GM18499 (cell line): ENCODE results near the gene PPP1R9B.

Experiments used
- ATAC-seq: cut with Tn5 transposase; IDR thresholded peaks from one replicate; pipeline ENCODE4 v1.9.1; 2021; ENCODE audit warnings: moderate number of reproducible peaks; ENCODE audit not compliant: insufficient read depth, unreplicated experiment

Gene PPP1R9B

DNA sequence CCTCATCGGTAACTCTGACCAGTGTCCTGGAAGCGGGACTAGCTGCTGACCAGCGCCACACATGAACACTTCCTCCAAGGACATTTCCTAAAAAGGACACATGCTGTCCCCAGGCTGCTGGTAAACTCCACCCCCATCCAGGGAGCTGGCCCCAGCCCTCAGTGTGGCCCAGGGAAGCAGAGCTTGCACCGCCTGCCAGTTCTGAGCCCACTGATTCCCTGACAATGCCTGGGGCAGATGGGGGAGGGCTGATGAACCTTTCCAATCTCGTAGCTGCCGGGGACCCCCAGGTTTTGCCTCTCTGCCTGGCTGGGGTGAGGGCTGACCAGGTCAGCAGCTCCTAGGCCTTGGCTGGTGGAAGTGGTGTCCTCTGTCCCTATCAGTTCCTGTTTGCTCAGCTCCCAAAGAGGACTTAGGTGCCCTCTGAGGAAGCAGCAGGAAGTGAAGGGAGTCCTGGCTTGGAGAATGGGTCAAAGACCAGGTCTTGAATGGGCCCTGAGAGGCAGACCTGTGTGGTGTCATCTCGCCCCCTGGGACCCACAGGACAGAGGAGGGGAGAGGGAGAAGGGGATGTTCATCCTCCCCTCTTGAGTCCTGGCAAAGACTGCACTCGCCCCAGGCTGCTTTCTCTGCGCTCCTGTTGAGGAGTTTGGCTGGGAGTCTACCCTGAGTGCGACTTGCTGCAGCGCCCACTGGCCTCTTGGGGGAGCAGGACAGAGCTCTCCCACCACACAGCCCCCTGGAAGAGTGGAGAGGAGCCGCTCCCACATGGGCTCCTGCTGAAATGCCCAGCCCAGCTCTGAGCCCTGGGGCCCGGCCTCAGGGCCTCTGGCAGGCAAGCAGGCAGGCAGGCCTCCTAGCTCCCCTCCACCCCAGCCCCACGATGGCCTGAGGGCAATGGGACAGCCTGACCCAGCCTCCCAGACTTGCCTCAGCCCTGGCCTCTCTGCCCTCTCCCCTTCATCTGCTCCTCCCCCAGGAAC is 38.5 kb downstream of the PPP1R9B start:
- ATAC-seq: no peak

DNA sequence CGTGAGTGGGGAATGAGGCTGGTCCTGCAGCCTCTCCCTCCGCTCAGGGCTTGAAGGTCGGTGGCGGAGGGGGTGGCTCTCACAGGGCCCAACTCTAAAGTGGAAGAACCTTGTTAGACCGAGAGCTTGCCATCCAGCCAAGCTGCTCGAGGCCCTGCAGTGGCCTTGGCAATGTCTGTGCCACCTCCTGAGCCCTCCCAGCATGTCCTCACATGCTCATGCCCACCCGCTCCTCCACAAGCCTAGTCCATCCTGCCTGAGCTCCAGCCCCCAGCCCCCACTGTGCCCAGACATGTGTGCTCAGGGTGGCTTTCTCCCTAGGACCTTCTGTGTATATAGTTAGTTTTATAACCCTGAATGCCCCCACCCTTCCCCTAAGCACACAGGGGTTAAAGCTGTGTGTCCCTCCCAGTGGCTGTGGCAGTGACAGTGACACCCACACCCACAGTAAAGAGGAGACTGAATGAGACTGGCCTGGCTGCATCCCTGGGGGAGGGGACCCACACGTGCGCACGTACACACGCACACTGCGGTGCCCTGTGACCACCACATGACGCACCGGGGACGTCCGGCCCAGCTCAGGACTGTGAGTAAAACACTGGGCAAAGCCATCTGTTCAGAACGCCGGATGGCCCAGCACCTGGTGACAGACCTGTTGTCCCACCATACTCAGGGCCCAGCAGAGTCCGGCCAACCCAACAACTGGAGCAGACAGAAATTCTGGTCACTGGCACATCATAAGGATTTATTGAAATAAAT is 39.7 kb downstream of the PPP1R9B start:
- ATAC-seq: no peak

DNA sequence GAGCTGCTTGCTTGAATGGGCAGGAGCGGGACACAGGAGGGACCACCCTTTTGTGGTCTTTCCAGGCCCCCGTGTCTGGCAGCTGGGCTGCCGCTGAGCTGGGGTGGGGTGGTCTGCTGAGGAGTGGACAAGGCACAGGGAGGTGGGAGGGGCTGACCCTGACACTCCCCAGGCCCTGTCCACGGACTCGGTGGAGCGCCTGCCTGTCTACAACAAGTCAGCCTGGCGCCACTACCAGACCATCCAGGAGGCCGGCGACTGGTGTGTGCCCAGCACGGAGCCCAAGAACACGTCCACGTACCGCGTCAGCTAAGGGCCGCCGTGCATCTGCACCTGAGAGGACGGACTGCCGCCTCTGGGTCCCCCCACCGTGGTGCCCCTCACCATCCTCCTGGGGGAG is 40.7 kb downstream of the PPP1R9B start:
- no peak for ATAC-seq

DNA sequence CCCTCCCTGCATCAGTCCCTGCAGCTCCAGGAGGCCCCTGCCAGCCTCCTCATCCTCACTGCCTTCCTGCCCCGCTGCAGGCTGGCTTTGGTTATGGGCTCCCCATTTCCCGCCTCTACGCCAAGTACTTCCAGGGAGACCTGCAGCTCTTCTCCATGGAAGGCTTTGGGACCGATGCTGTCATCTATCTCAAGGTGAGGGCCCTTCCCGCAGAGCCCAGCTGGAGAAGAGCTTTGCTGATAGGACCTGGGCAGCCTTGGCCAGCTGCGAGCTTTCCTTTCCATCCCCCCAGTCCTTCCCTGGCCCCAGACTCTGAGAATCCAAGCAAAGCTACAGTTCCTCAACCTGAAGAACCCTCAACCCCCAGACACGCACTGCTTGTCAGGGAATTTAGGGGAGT is 41.3 kb downstream of the PPP1R9B start:
- ATAC-seq: no peak

DNA sequence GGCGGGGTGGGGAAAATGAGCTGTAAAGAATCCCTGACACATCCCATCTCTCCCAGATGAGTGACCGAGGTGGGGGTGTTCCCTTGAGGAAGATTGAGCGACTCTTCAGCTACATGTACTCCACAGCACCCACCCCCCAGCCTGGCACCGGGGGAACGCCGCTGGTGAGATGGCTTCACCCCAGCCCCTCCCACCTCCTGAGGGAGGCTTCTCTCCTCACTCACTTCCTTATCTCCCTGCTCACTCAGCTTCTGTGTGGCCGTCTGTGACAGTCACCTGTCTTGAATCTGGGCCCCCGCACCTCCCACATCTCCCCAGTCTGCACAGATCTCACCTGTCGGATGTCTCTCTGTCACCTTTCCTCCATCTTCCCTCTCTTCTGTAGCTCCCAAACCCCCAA is 41.9 kb downstream of the PPP1R9B start:
- ATAC-seq: no peak

DNA sequence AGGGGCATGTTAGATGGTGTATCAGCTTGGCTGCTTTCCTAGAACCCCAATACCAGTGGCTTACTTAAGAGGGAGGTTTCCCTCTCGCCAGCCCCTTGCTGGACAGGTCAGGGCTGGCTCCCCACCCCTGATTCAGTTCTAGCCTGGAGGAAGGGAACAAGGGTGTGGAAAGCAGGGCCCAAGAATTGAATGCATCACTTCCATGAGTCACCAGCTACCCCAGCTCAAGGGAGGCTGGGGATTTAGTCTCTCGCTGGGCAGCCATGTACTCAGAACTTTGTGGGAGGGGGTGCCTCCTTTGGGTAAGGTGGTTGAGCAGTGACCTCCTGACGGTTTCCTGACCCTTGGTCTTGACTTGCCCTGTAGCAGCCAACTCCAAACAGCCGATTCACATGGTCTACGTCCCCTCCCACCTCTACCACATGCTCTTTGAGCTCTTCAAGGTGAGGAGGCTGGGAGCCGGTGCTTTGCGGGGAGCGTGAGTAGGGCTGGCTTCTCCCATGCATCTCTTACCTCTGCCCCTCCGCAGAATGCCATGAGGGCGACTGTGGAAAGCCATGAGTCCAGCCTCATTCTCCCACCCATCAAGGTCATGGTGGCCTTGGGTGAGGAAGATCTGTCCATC is 42.6 kb downstream of the PPP1R9B start:
- ATAC-seq: no peak

DNA sequence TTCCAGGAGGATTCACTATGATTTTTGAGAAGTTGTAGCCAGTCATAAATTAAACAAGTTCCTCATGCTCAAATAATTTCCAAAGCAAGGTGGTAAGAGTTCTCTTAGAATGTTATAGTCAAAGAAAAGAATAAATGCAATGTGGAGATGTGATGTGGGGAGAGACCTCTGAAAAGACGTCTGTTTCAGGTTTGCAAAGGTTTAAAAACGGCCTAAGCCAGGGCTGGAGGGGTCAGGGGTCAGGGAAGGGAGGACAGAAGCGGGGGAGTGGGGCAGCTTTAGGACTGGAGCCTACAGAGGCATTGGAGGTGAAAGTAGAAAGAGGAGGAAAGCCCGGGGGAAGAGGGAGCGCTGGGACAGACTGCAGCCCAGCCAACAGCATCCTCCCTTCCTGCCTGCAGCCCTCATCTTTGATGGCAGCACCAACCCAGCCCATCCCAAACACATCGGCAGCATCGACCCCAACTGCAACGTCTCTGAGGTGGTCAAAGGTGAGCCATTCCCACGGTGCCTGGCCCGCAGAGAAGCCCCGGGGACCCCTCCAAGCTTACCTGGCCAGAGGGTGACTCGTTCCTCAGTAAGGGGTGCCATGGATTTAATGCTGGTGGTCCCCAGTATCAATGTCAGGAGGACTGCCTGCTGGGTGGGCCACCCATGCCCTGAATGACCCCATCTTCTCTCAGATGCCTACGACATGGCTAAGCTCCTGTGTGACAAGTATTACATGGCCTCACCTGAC is 43.9 kb downstream of the PPP1R9B start:
- no peak for ATAC-seq

DNA sequence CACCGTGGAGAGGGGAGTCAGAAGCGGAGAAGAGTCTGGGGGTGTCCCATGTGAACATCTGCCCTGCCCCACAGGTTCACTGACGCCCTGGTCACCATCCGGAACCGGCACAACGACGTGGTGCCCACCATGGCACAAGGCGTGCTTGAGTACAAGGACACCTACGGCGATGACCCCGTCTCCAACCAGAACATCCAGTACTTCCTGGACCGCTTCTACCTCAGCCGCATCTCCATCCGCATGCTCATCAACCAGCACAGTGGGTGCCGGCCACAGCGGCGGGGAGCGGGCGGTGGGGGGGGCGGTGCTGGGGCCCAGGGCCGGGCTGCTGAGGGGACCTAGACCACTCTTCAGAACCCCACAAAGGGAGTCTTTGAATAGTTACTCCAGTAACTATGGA is 44.7 kb downstream of the PPP1R9B start:
- no peak for ATAC-seq

DNA sequence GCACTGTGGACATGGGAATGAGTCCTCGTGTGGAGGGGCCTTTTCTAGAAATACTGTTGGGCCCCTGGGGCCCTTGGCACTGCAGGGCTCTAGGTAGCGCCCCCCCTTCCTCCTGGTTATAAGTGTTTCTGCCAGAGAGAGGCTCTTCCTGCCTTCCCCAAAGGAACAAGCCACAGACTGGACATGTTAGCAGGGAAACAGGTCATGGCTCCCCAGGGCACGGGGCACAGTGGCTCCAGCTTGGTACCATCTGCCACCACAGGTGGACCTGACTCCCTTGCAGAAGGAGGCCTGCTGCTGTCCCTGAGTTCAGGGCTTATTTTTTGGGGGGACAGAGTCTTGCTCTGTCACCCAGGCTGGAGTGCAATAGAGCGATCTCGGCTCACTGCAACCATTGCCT is 46.5 kb downstream of the PPP1R9B start:
- ATAC-seq: no peak

DNA sequence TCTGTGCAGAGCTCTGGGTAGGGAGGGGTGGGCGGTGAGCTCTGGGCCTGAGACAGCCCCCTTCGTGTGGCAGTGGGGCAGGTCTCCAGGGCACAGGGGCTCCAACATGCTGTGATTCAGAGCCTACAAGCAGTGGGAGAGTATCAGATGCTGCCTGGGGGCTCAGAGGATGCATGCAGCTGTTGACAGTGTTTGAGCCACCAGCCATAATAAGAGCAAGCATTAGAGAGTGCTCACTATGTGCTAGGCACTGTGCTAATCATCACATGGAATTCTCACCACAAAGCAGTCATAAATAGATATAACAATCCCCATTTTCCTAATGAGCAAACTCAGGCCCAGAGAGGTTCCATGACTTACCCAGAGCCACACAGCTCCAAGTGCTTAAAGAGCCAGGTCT is 47.2 kb downstream of the PPP1R9B start:
- ATAC-seq: no peak

DNA sequence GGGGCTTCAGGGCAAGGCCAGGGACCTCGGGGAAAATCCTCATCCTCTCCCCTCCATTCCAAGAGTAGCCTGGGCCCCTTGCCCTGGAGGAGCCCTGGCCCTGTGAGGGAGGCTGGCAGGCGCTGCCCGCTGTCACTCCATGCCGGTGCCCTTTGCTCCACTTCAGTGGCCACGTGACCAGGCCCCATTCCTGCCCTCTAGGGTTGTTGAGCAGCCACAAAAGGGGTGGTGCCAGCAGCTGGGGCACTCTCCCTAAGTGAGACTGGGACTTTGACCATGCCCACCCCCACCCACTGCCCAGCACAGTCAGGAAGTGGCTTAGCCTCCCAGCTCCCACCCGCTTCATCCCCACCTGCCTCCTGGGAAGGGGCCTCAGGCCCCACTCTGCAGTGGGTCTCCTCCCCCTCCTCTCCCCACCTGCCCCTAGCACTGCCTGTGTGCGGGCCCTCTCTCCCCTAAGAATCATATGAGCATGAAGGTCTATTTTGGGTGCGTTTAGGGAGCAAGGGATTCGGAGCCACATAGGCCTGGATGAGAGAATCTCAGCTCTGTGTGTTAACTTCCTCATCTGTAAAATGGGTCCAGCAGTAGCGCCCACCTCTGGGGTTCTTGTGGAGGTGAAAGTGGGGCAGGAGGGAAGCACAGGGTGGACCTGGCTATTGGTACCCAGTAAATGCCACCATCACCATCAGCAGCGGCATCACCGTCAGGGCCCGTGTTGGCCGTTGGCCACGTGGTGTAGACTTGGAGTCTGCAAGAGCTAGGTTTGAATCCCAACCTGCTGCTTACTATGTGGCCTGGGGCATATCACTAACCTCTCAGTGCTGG is 48.1 kb downstream of the PPP1R9B start:
- no peak for ATAC-seq

DNA sequence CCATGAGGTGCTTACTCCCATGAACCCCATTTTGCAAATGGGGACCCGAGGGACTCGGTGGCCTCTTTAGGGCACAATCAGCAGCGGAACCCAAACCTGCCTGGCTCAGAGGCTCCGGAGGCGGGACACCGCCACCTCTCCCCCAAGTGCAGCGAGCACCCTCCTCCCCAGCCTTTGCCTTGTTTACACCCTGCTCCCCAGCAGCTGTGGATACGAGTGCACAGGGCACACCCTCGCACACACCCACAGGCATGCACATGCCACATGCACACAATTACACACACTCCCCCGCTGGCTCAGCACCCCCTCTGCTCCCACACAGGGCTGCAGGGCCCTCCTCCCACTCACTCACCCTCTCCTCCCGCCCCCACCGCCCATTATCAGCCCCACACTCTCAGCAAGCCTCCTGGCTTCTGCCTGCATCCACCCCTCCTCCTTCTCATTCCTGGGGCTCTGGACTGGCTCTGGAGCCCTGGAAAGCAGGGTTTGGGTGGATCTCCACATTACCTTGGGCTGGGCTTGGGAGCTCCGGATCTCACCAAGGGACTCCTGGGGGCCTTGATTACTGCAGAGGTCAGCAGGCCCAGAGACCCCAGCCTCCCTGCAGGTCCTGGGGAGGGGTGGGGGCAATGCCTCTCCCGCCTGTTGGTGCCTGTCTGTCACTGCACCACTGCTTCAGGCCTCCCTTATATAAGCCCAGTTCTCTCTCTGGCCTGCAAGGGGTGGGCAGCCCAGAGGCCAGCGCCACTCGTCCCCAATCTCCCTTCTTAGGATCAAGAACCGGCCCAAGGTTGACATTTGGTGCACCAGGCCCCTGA is 48.9 kb downstream of the PPP1R9B start:
- no peak for ATAC-seq

DNA sequence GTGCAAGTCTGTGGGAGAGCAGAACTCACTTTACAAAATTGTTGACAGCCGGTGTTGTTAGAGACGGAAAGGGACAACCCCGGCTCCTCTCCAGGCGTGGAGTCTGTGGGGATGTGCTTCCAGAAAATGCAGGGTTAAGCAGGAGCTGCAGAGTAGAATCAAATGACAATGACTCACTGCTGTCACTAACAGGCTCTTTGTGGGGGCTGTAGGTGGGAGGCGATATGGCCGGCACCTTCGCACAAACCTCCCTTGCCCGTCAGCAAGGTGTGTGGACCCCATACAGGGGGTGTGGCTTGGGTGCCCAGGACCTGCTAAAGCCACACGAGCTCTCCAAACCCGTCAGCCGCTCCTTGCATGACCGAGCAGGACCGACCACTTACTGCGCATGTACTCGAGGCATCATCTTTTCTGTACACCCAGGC is 49.5 kb downstream of the PPP1R9B start:
- ATAC-seq: no peak

DNA sequence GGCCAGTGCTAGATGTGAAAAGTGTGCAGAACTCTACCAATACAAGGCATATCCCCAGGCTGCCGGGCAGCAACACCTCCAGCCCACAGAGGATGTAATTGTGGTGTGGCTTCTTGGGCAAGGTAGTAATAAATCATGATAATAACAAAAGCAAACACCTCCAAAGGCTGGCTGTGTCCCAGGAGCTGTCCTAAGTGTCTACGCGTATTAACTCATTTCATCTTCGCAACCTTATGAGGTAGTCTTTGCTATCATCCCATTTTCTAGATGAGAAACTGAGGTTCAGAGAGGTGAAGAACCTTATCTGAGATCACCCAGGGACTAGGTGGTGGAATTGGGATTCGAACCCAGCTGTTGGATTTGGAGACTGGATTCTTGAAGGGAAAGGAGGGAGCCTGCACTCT is 50.0 kb downstream of the PPP1R9B start:
- no peak for ATAC-seq

DNA sequence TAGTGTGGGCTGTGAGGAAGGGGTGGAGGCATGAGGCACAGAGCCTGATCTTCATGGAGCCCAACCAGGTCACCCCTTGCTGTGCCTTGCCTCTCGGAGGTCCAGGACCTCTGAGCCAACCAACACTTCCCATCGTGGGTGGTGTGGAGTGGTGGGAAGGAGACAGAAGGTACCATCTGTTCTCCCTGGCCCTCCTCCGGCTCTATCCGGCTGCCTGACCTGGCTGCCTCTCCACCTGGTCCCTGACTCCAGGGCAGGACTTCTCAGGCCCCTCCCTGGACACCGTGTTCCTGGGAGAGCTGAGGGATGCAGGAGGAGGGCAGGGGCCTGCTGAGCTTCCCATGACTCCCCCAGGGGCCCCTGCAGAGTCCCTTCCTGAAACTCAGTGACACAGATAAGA is 51.5 kb downstream of the PPP1R9B start:
- ATAC-seq: no peak

DNA sequence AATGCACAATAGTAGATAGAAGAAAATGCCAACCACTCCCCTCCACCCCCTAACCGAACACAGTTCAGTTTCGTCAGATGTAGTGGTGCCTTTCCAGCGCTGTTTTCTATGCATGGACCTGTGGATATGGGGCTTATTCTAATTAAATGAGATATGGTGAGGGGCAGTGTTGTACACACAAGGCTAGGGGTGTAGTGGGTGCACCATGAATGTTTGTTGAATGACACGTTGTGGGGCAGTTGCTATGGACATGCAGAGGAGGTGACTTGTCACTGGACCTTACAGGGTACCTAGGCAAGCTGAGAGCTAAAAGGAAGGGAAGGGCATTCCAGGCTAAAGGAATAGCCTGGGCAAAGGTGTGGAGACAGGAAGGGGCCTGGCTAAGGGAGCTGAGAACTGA is 51.9 kb downstream of the PPP1R9B start:
- ATAC-seq: no peak

DNA sequence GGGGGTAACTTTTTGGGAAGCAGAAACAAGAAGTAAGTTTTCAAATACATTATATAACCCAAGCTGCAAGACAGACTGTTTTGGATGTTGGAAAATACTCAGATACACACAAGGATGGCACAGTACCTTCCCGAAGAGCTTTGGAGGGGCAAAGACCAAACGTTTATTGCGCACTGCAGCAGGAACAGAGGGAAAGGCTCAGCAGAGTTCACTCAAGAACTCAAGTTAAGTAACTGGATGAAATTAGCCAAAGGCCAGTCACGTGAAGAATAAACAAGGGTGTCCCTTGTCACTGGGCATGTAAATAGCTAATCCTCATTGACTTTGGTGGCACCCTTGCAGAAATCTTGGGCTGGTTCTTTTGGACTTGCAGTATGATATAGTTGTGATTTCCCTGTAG is 52.6 kb downstream of the PPP1R9B start:
- ATAC-seq: no peak

DNA sequence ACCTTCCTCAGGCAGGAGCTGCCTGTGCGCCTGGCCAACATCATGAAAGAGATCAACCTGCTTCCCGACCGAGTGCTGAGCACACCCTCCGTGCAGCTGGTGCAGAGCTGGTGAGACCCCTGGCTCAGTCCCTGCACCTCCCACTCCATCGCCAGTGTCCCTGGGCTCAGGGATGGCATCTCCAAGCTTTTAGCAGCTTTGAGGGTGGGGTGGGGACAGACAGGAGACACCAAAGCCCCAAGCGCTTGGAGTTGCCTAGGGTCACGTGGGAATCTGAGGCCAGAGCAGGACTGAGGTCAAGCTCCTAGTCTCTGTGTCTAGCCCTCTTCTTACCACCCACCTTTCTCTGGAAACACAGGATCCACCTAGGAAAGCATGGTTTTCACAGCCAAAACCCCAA is 53.0 kb downstream of the PPP1R9B start:
- no peak for ATAC-seq

DNA sequence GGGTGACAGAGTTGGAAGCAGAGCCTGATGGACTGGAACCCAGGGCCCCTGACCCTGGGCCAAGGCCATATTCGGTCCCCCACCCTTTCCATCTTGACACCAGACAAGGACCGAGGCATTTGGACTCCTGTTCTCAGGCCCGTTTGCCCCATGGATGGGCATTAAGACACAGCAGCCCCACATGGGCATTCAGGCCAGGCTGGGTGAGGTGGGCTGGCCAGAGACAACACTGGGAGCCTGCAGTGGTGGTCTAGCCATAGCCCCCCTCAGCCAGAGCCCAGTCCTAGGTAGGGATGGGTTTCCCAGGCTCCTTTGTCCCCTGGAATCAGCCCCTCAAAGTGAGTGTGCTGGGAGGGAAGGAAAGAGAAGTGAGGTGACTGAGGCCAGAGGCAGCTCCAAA is 53.7 kb downstream of the PPP1R9B start:
- no peak for ATAC-seq
